CD14-positive monocyte (primary cell): ENCODE results near the gene NSMCE1. TPM values are rescaled to one million over a fixed set of nuclear protein-coding genes. Genes with fewer than 3 reads are reported as not detected.

Experiments
- DNase-seq, 3 donors: peaks; one replicate each; pipeline ENCODE4 v3.0.0-alpha.2; 2011 to 2022
- H2AFZ ChIP-seq: 2 replicates; pipeline ENCODE4 v1.6.0; 2012; ENCODE audit warnings: mild to moderate bottlenecking, low read depth, low read length, inconsistent platforms; ENCODE audit not compliant: insufficient read depth, poor library complexity, severe bottlenecking
- H3K27ac ChIP-seq, 2 donors: 1 replicate in 1 of 2; 2 replicates in 1 of 2; pipeline ENCODE4 v1.5.1; 2012 to 2013; ENCODE audit warnings: low read length in 2 of 2, control low read depth in 1 of 2, inconsistent platforms in 1 of 2, low read depth in 1 of 2, mild to moderate bottlenecking in 1 of 2
- H3K27me3 ChIP-seq, 2 donors: one replicate each; pipeline versions ENCODE4 v1.6.0 to v1.6.1; 2011 to 2013; ENCODE audit warnings: low read length in 2 of 2; ENCODE audit not compliant: control insufficient read depth in 2 of 2, insufficient read depth in 2 of 2
- H3K36me3 ChIP-seq, 2 donors: replicated peaks in 1 of 2; 1 replicate in 1 of 2; 2 replicates in 1 of 2; pipeline versions ENCODE4 v1.5.1 to v1.6.1; 2012 to 2013; ENCODE audit warnings: low read length in 2 of 2, control low read depth in 1 of 2, inconsistent platforms in 1 of 2, mild to moderate bottlenecking in 1 of 2; ENCODE audit not compliant: insufficient read depth in 2 of 2, control insufficient read depth in 1 of 2
- H3K4me1 ChIP-seq, 2 donors: 1 replicate in 1 of 2; 2 replicates in 1 of 2; pipeline versions ENCODE4 v1.5.1 to v1.6.1; 2012 to 2013; ENCODE audit warnings: low read length in 2 of 2, control low read depth in 1 of 2, inconsistent platforms in 1 of 2, mild to moderate bottlenecking in 1 of 2, moderate library complexity in 1 of 2; ENCODE audit not compliant: insufficient read depth in 2 of 2, control insufficient read depth in 1 of 2
- H3K4me2 ChIP-seq: replicated peaks from 2 replicates; pipeline ENCODE3; 2012; ENCODE audit warnings: low read length, moderate library complexity, mild to moderate bottlenecking; ENCODE audit not compliant: poor library complexity, severe bottlenecking; ENCODE audit errors: extremely low read depth
- H3K4me3 ChIP-seq, 3 experiments: fragments of 200-600 bp in 1 of 3; sonication (generic) in 1 of 3; replicated peaks in 1 of 3; 1 replicate in 2 of 3; 2 replicates in 1 of 3; pipeline ENCODE4 v1.5.1; 2011 to 2013; ENCODE audit warnings: low read length in 3 of 3, mild to moderate bottlenecking in 3 of 3, control low read depth in 2 of 3, low read depth in 2 of 3, inconsistent platforms in 1 of 3, moderate library complexity in 1 of 3
- H3K79me2 ChIP-seq: 2 replicates; pipeline ENCODE4 v1.6.0; 2012; ENCODE audit warnings: mild to moderate bottlenecking, control low read depth, inconsistent platforms, low read length, moderate library complexity; ENCODE audit not compliant: insufficient read depth
- H3K9ac ChIP-seq: 2 replicates; pipeline ENCODE4 v1.6.0; 2017; ENCODE audit warnings: low read length, mild to moderate bottlenecking; ENCODE audit not compliant: insufficient read depth, poor library complexity, severe bottlenecking
- H3K9me3 ChIP-seq, 2 donors: replicated peaks in 1 of 2; 1 replicate in 1 of 2; 2 replicates in 1 of 2; pipeline versions ENCODE4 v1.5.1 to v1.6.1; 2012 to 2013; ENCODE audit warnings: low read length in 2 of 2, control low read depth in 1 of 2; ENCODE audit not compliant: control insufficient read depth in 1 of 2, insufficient read depth in 1 of 2
- H4K20me1 ChIP-seq: 2 replicates; pipeline ENCODE4 v1.6.0; 2012; ENCODE audit warnings: mild to moderate bottlenecking, low read length, control low read depth, moderate library complexity; ENCODE audit not compliant: insufficient read depth
- H3K27ac Mint-ChIP-seq, 7 donors: one replicate each; pipeline ENCODE4 v1.8.0; 2020; ENCODE audit warnings: mild to moderate bottlenecking in 7 of 7, mixed read lengths in 7 of 7, moderate library complexity in 6 of 7, inconsistent platforms in 2 of 7
- H3K27me3 Mint-ChIP-seq, 3 donors: one replicate each; pipeline ENCODE4 v1.8.0; 2021 to 2022; ENCODE audit warnings: low read depth in 3 of 3, mild to moderate bottlenecking in 3 of 3, mixed read lengths in 3 of 3, moderate library complexity in 3 of 3, inconsistent platforms in 1 of 3
- H3K36me3 Mint-ChIP-seq, 2 donors: one replicate each; pipeline ENCODE4 v1.8.0; 2020; ENCODE audit warnings: mixed read lengths in 2 of 2, inconsistent platforms in 1 of 2, mild to moderate bottlenecking in 1 of 2
- H3K4me1 Mint-ChIP-seq: one replicate; pipeline ENCODE4 v1.8.0; 2020; ENCODE audit warnings: mild to moderate bottlenecking, mixed read lengths
- H3K4me3 Mint-ChIP-seq, 2 donors: one replicate each; pipeline ENCODE4 v1.8.0; 2020; ENCODE audit warnings: mild to moderate bottlenecking in 2 of 2, mixed read lengths in 2 of 2, moderate library complexity in 1 of 2
- H3K9me3 Mint-ChIP-seq, 7 donors: one replicate each; pipeline ENCODE4 v1.8.0; 2020 to 2022; ENCODE audit warnings: mixed read lengths in 7 of 7, mild to moderate bottlenecking in 6 of 7, moderate library complexity in 6 of 7, inconsistent platforms in 2 of 7
- WGBS: methylation state at CpG from one replicate; pipeline ENCODE4 v1.1.5; 2013; ENCODE audit warnings: missing lambda C conversion rate; ENCODE audit not compliant: insufficient coverage; 5-methylcytosine and 5-hydroxymethylcytosine counted together
- intact Hi-C, 2 donors: fragments of 100-400 bp; cut with micrococcal nuclease; formaldehyde crosslinking; loops; one replicate each; pipeline versions ENCODE4 v1.15.0 to v1.15.1; 2023
- polyA plus RNA-seq, 3 donors: library from polyadenylated mRNA; depleted of rRNA in 1 of 3; unstranded in 2 of 3; stranded (reverse) in 1 of 3; fragments of 300-500 nt in 2 of 3; fragments of >200 nt in 1 of 3; fragmentation: Illumina TruSeq in 2 of 3; gene quantifications; 1 replicate in 2 of 3; 2 replicates in 1 of 3; pipeline ENCODE4 v1.2.3, GENCODE V29; 2012 to 2021
- TF ChIP-seq, protein P1 (sequence below): fragments of 200-600 bp; IDR thresholded peaks from one replicate; pipeline ENCODE4 v1.8.0; 2022; ENCODE audit warnings: antibody characterized with exemption, mild to moderate bottlenecking

The NSMCE1 gene
- polyA plus RNA-seq, 3 donors: 19.6 to 85.2 (median 82.6) TPM

DNA sequence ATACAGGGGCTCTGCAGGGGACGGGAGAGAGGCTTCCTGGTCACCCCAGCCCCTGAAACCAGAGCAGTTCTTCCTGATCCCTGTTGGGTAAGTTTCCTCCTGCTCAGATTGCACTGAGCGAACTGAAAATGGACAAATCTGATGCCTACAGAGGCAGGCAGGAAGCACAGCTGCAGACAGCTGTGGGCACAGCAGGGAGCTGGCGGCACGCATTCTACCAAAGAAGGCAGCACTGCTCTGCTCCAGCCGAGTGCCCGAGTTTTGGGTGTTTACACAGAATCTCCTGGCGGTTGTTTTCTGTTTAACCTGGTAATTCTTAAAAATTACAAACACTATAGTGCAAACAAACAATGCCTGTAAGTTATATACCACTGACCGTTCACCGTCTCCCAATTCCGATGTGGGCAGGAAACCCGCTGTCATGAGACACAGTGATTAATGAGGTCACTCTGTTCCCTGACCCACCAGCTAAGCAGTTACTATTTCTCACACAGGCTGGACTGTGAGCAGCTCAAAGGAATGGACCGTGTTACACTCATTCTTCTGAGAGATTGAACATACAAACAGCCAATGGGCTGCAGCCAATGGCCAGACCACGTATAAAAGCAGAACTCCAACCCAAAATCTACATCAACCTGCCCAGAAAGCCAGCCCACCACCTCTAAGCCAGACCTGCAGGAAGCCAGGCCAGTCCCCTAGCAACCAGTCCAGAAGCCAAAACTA, 25.5 kb downstream of the NSMCE1 start:
- Histone ChIP-seq H4K20me1 (no peaks in the 10 kb centered on the region), H3K4me2 (peak overlapping the region; percentile 71), H3K9me3 (peaks cover 7 to 8% of the 10 kb centered on the region in 2 donors), H2AFZ (peak overlapping the region; percentile 69), H3K9ac (peak overlapping the region; percentile 45), H3K79me2 (peaks cover 26% of the 10 kb centered on the region), H3K36me3 (peaks cover 0 to 6% of the 10 kb centered on the region in 2 donors), H3K4me1 (peaks cover 37 to 60% of the 10 kb centered on the region in 2 donors), H3K27ac (peak overlapping the region; percentile 58 to 76), H3K4me3 (peak overlapping the region; percentile 10 to 65 (median 15)), H3K27me3 (no peaks in the 10 kb centered on the region)
- DNase-seq: peak; percentile 68 to 83 (median 72)
- H3K9me3 Mint-ChIP-seq: peaks cover 7 to 13% (median 11%) of the 10 kb centered on the region in 7 donors
- peak overlapping the region; percentile 50 to 93 (median 84) for H3K27ac Mint-ChIP-seq
- peaks cover 0 to 5% (median 2%) of the 10 kb centered on the region in 3 donors for H3K27me3 Mint-ChIP-seq
- peak overlapping the region; percentile 67 to 88 for H3K4me3 Mint-ChIP-seq
- H3K36me3 Mint-ChIP-seq: peaks cover 34 to 46% of the 10 kb centered on the region in 2 donors
- TF ChIP-seq, protein P1, sequence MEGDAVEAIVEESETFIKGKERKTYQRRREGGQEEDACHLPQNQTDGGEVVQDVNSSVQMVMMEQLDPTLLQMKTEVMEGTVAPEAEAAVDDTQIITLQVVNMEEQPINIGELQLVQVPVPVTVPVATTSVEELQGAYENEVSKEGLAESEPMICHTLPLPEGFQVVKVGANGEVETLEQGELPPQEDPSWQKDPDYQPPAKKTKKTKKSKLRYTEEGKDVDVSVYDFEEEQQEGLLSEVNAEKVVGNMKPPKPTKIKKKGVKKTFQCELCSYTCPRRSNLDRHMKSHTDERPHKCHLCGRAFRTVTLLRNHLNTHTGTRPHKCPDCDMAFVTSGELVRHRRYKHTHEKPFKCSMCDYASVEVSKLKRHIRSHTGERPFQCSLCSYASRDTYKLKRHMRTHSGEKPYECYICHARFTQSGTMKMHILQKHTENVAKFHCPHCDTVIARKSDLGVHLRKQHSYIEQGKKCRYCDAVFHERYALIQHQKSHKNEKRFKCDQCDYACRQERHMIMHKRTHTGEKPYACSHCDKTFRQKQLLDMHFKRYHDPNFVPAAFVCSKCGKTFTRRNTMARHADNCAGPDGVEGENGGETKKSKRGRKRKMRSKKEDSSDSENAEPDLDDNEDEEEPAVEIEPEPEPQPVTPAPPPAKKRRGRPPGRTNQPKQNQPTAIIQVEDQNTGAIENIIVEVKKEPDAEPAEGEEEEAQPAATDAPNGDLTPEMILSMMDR: no peak
- intact Hi-C loops: no loop called here
- peaks cover 59% of the 10 kb centered on the region for H3K4me1 Mint-ChIP-seq
- 1% methylated on average over 13 of the region's 13 CpGs for WGBS

DNA sequence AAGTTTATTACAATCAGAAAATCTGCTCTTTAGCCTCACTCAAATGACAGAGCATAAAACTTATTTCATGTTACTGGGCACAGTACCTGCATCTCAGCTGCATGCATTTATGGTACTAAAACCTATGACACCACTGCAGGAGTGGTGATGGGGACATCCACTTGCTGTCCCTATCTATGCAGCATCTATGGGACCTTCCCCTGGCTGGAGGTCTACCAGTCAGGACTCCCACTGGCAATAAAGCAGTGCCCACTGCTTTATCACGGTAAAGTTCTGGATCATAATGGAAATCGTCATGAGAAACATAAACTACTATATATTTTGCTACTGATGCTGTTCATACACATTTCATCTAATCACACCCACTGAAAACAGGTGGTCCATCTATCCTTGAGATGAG, 26.2 kb downstream of the NSMCE1 start:
- Mint-ChIP-seq H3K9me3 (peaks cover 3 to 8% (median 5%) of the 10 kb centered on the region in 7 donors), H3K27ac (peak overlapping the region in 4 of 7 donors; percentile 71 to 93 (median 87)), H3K4me1 (peaks cover 60% of the 10 kb centered on the region), H3K27me3 (peaks cover 0 to 5% (median 2%) of the 10 kb centered on the region in 3 donors), H3K36me3 (peaks cover 31 to 40% of the 10 kb centered on the region in 2 donors), H3K4me3 (peak overlapping the region; percentile 67 to 88)
- Histone ChIP-seq H3K4me3 (peak overlapping the region in 2 of 3 experiments; percentile 10 to 65), H3K4me2 (peak overlapping the region; percentile 71), H3K27ac (peak overlapping the region; percentile 58 to 76), H3K9me3 (peaks cover 3% of the 10 kb centered on the region in 2 donors), H3K27me3 (no peaks in the 10 kb centered on the region), H4K20me1 (no peaks in the 10 kb centered on the region), H3K9ac (peak overlapping the region; percentile 45), H3K4me1 (peaks cover 42 to 64% of the 10 kb centered on the region in 2 donors), H2AFZ (peak overlapping the region; percentile 69), H3K79me2 (peaks cover 22% of the 10 kb centered on the region), H3K36me3 (peaks cover 0 to 6% of the 10 kb centered on the region in 2 donors)
- 37% methylated on average over 2 of the region's 2 CpGs for WGBS
- intact Hi-C loops: no loop called here
- TF ChIP-seq, protein P1: no peak
- no peak for DNase-seq
